Stimulated activated CD8-positive, alpha-beta memory T cell treated with anti-CD3 and anti-CD28 coated beads, Interleukin-7, amount 100 ng/mL, for 24 hours (primary cell): ENCODE results near the gene SMIM24.
"Not testable (repeated sequence)": the region's sequence is repeated elsewhere in the genome, so short reads cannot be mapped to it uniquely, and the experiment has no call there.

Experiments used
- DNase-seq: peaks from one replicate; pipeline ENCODE4 v3.0.0-alpha.2; 2020; ENCODE audit warnings: low read depth

The SMIM24 gene

GRCh38 chr19:3433805-3434540, 46.4 kb downstream of the SMIM24 start:
- no peak for DNase-seq

GRCh38 chr19:3433313-3433712, 47.0 kb downstream of the SMIM24 start:
- DNase-seq: no peak

- DNase-seq: no peak
These were observed 48.4 kb downstream of the SMIM24 start for GRCh38 chr19:3431760-3432397.

GRCh38 chr19:3430366-3430680, 50.0 kb downstream of the SMIM24 start:
- not testable (repeated sequence) for DNase-seq

- no peak for DNase-seq
These were observed 53.9 kb downstream of the SMIM24 start for GRCh38 chr19:3426433-3426832.
